ENCODE measurements around the gene ELMOD3. TPM values are rescaled to one million over a fixed set of nuclear protein-coding genes. Genes with fewer than 3 reads are reported as not detected.
"Not testable (repeated sequence)": the region's sequence is repeated elsewhere in the genome, so short reads cannot be mapped to it uniquely, and the experiment has no call there.

ELMOD3 gene
- total RNA-seq, 1 donor from 2014 or later = 8.3 TPM

DNA sequence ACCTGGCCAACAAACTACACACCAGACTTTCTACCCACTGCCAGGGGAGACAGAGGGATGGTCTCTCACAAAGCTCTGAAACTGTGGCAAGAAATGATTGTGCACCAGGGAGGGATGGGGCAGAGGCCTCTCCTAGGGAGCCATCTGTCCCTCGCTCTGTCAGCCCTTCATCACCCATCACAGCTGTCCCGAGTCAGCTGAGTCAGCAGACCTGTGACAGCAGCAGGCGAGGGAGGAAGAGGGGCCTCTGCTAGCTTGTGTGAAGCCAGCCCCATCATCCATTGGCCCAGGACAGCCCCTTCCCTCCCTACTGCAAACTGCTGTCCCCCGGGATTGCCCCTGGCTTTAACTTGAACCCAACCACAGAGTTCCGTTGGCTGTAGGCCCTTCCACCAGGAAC, 69.0 kb downstream of the ELMOD3 start:
- no peak for DNase-seq (ENCODE audit: low read depth, low spot score)

DNA sequence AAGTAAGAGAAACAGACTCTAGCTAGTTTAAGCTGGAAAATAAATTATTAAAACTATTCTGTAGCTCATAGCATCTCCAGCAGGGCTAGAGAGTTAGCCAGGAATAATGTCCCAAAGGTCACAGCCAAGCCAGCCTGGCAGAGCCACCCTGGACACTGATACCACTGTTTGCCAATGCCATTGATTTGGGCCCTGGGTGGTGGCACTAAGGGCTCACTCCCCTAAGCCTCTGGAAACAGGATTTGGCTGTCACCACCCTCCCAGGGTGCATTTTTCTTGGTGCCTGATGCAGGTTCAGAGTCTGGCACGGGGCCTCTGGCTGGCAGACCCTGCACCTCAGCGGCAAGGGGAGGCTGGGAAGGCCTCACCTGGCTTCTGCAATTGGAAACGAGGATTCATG, 71.0 kb downstream of the ELMOD3 start:
- DNase-seq (ENCODE audit: low read depth, low spot score) = no peak

DNA sequence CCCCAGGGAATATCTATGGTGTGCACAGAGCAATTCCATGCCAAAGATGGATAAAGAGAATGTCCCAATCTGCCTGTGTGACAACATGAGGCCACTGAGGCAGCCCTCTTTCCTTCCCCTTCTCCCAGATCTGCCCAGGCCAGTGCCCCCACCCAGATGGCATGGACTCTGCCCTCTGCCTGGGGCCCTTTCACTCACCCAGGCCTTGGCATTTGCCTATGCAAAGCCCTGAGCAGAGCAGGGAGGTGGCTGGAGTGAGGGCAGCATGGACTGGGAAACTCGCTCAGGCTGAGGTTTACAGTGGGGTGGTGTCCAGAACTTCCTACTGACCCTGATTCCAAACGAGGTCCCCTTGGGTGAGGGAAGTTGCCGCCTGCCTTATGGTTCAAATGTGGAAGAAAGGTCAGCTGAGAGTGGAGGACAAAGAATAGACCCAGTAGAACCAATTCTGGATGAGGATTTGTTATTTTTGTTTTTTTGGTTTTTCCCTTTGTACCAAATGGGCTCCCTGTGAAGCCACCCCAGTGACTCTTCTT, 72.8 kb downstream of the ELMOD3 start:
- no peak for DNase-seq (ENCODE audit: low read depth, low spot score)

DNA sequence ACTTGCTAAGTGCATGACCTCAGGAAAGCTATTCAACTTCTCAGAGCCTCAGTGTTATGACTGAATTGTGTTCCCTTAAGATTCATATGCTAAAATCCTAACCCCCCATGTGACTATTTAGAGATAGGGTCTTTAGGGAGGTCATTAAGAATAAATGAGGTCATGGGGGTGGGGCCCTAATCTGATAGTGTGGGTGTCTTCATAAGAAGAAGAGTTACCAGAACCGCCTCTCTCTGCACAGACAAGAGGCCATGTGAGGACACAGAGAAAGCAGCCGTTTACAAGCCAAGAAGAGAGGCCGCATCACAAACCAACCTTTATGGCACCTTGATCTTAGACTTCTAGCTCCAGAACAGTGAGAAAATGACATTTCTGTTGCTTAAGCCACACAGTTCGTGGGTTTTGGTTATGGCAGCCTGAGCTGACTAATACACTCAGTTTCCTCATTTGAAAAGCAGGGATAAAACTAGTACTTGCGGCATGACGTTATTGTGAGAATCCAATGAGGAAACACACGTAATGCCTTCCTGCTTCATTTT, 73.8 kb downstream of the ELMOD3 start:
- DNase-seq (ENCODE audit: low read depth, low spot score) = no peak

DNA sequence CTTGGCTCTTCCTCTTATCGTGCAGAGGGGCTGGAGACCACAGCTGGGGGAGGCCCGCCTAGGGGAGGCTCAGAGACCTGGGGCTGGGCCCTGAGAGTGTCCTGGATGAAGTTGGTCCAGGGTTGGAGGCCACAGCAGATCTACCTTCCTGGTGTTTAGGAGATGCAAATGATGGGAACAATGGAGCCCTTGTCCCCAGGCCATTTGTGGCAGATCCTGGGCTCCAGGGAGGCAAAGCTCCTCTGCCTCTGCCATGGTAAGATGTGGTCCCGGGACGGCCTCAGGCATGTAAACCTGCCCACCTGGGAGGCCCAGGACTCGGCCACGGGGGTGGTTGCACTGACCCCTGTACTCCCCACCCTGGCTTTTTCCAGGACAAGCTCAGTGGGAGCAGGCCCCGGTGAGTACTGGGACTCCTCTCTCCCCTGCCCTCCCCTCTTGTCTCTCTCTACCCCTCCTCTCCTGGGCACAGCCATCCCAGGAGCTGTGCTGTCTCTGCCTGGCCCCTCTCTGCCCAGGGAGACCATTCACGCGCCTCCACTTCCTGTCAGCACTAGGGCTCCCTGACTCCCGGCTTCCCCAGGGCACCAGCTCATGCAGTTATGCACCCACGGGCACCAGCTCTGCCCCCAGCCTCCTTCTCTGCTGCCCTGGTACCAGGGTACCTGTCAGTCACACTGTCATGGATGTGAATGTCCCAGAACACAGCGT, 74.8 kb downstream of the ELMOD3 start:
- DNase-seq (ENCODE audit: low read depth, low spot score) = no peak

DNA sequence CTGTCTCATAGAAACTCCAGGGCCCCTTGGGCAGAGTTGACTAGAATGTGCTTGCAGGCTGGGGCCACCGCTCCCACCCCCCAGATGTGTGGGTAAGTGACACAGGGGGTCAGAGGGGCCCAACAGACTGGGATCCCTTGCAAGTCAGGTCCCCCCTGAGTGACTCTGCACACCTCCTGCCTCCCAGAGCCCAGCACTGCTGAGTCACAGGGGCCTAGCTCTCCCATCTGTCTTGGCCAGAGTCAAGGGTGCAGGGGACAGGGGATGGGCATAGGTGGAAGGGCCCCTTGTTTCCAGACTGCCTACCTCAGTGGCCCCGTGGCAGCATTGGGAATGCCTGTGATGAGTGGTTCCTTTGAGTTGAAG, 75.3 kb downstream of the ELMOD3 start:
- DNase-seq (ENCODE audit: low read depth, low spot score) = no peak

DNA sequence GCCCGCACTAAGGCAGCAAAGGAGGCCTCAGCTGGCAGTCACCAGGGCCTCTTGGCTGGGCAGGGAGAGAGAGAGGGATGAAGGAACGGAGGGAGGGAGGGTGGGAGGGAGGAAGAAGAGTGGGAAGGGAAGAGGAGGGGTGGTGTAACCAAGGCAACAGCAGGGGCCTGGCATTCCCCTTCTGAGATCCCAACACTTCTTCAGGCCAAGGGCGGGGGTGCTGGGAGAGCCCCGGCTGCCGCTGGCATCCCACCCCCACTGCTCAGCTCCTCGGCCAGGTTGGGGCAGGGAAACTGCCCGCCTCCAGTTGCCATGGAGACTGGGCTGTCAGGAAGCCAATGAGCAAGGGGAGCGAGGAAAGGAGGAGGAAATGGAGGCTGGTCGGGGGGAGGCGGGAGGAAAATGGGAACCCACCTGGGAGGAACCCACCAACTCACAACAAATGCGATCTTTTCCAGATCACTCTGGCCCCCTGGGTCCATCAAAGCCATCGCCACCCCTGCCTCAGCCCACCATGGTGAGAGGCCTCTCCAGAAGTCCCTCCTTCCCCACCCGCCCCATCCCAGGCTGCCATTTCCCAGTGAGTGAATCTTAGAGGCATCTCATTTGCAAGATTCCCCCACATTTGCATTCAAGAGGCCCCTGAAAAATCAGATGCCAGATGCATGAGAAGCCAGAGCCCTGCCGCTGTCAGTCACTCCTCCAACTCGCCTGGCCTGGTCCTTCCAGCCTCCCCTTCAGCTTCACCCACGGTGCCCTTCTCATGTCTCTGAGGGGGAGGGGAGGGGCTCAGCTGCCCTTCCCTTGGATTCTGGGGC, 76.4 kb downstream of the ELMOD3 start:
- no peak for DNase-seq (ENCODE audit: low read depth, low spot score)

DNA sequence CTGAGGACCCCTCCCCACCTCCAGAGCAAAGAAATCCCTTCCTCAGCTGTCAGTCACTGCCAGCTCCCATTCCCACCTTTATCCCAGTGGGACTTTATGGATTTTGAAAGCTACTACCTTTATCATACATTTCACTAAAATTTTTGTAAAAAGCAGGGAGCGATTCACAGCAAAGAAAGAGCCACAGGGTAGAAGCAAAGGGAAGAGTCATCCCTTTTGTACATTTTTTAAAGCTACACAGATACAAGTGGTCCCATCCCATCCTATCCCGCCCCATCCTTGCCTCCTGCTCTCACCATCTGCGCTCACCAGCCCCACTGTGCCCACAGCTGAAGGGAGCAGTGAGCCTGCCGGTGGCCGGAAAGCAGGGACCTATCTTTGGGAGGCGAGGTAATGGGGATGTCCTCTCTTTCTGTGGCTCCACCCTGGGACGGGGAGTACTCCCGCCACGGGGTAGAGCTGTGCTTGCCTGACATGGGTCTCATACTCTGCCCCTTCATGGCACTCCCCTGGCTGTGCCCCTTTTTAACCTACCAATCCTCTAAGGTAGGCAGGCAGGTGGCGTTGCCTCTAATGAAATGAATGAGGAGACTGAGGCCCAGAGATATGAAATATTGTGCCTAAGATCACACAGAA, 77.1 kb downstream of the ELMOD3 start:
- DNase-seq (ENCODE audit: low read depth, low spot score) = no peak

DNA sequence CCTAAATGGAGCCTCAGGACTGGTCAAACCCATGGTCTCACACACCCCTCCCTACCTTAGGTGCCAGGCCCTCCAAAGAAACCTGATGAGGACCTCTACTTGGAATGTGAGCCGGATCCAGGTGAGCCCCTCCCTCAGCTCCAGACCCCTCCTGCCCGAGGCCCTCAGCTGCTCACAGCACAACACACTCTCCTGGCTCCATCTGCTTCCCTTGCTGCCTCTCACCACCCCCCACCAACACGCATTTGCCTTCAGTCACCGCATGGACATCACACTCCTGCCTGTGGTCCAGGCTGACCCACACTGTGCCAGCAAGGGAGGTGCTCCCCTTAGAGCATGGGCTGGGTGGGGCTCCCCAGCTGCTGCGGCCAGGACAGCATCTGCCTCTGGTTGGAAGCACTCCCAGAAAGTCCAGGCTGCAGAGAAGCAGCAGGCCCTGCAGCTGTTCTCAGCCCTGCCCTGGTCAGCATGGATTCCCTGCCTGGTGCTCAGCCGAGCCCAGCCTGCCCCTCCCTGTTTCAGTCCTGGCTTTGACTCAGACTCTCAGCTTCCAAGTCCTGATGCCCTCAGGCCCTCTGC, 79.0 kb downstream of the ELMOD3 start:
- DNase-seq (ENCODE audit: low read depth, low spot score) = no peak

DNA sequence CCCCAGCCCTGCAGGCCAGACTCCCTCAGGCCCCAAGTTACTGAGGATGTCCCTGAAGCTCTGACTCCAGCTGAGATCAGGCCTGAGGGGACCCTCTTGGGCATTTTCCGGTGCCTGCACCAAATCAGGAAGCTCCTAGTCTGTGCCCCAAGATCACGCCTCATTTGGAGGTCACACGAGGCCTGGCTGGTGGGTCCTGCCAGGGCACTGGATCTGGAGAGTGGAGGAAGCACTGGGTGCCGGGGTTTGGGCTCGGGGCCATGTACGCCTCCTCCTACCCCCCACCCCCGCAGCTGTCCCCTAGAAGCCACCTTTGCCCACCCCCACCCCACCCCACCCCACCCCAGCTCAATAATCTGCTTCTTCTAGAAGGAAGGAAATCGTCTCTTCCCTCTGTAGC, 80.1 kb downstream of the ELMOD3 start:
- no peak for DNase-seq (ENCODE audit: low read depth, low spot score)

DNA sequence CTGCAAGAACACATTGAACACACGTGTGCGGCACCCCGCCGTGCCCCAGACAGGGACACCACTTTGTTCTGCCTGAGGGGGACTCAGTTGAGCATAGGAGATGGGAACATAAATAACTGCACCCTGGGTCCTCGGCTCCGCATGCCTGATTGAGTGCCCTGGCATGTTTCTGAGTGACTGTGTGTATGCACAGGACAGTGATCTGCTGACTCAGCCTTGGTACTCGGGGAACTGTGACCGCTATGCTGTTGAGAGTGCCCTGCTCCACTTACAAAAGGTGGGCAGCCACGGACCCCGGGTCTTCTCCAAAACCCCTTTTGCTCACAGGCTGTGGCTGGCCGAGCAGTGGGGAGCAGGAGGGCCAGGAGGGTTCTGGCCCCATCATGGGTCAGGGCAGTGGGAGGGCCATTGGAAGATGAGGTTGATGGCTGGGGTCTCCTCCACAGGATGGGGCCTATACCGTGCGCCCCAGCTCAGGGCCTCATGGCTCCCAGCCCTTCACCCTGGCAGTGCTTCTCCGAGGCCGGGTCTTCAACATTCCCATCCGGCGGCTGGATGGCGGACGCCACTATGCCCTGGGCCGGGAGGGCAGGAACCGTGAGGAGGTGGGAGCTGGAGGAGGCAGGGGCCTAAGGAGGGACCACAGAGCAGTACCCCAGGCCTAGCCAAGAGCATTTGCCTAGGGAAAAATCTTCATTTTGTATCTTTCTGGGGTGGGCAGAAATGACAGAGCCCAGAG, 80.8 kb downstream of the ELMOD3 start:
- DNase-seq (ENCODE audit: low read depth, low spot score) = no peak

DNA sequence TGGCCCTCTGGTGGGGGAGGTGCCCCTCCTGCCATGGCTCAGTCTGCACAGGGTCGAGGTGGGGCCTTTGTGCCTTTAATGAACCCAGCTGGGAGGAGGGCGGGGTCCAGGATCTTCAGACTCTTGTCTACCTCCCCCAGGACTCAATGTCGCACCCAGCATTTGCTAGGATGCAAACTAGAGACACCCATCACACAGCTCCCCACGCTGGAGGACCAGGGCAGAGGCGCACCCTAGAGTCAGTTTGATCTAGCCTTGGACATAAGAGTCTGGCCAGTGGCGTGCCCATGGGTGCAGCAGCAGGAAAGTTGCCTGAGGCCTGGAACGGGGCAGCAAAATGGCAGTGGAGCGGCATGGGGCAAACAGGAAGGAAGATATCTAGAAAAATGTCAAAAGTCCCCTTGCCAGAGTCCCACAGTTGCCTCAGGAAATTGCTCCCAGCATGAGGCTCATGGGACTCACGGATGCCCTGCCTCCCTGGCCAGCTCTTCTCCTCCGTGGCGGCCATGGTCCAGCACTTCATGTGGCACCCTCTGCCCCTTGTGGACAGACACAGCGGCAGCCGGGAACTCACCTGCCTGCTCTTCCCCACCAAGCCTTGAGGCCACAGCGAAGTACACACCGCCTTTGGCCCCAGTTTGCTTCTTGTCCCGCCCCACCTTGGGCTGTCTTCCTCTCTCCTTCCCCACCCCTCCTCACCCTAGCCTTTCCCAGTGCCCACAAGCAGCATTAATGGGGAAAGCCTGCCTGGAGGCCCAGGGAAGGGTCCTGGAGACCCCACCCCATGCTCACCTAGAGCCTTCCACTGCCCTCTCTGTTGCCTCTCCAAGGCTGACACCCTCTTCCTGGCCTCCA, 81.6 kb downstream of the ELMOD3 start:
- DNase-seq (ENCODE audit: low read depth, low spot score) = no peak

GRCh38 chr2:85436836-85437487, 82.4 kb downstream of the ELMOD3 start:
- no peak for DNase-seq (ENCODE audit: low read depth, low spot score)

GRCh38 chr2:85437488-85438200, 83.1 kb downstream of the ELMOD3 start:
- DNase-seq (ENCODE audit: low read depth, low spot score) = peak; percentile 43

DNA sequence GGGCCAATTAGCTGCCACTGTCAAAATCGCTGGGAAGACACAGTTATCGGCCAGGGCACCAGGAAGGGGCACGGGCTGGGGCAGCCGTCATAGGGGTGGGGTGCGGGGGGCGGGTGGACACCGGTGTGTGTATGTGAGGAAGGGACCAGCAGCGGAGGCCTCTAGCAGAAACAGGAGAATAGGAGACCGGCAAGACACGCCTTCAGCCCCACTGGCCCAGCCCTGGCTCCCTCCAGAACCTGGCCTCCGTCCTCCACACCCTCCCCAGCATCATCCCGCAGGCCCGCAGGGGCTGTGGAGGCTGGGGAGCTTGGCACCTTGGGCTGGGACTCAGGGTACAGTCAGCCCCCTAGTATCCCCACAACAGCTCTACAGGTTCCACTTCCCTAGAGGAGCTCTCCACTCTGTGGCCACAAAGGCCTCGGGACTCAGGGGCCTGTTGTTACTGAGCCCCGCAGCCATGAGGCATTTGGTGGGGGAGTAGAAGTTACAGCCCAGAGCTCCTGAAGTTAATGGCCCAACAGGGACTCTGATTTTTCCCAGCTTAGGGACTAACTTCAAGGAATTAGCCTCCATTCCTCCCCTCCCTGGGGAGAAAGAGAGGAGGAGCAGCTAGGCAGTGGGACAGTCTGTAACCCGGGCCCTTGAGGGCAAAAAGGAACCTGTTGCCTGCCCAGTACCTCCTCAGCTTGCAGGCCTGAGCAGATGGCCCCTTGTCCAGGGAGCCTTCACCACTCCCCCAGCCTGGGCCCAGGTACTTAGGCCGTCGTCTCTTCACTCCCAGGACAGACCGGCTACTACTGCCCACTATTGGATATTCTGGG, 83.8 kb downstream of the ELMOD3 start:
- DNase-seq (ENCODE audit: low read depth, low spot score) = no peak

DNA sequence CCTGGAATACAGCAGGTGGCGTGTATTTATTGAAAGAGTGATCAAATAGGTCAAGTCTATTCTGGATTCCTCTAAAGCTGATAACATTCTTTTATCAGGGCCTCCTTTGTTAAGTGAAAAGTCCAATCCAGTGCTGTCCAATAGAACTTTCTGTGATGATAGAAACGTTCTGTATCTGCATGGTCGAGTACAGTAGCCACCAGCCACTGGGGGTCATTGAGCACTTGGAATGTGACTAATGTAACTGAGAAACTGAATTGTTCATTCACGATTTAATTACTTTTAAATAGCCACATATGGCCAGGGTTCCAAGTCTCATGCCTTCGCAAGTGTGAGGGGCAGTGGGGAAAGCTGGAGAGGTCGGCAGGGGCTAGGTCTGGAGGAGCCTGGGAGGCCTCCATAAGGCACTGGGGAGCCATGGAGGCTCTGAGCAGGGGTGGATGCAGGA, 84.5 kb downstream of the ELMOD3 start:
- no peak for DNase-seq (ENCODE audit: low read depth, low spot score)

DNA sequence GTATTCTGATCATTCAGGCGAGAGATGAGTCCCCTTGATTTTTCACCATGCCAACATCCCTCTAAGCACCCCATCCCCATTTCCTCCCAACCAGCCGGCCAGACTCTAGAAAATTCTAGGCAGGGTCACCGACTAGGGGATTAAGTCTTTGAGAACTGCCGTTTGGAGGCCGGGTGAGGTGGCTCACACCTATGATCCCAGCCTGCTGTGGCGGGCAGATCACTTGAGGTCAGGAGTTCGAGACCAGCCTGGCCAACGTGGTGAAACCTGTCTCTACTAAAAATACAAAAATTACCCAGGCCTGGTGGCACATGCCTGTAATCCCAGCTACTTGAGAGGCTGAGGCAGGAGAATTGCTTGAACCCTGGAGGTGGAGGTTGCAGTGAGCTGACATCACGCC, 85.0 kb downstream of the ELMOD3 start:
- not testable (repeated sequence) for DNase-seq (ENCODE audit: low read depth, low spot score)

DNA sequence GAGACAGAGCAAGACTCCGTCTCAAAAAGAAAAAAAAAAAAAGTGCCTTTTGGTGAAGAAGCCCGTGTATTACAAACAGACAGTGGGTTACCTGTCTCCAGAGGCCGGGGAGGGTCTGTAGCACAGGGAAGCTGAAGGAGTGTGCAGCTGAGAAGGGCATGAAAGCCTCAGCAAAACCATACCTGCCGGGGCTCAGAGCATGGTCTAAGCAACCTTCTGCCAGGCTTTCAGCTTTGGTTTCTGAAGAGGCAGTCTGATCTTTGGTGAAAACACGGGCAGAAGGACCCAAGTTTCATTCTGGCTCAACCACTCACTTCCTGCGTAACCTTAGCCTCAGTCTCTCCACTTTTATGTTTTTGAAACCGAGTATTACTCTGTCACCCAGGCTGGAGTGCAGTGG, 85.4 kb downstream of the ELMOD3 start:
- DNase-seq (ENCODE audit: low read depth, low spot score) = no peak
